Panc1 (cell line): ENCODE measurements around the gene WNT10A. TPM values are rescaled to one million over a fixed set of nuclear protein-coding genes. Genes with fewer than 3 reads are reported as not detected.

Experiments
- ATAC-seq: fragments of 200-7000 bp; cut with Tn5 transposase; 2 replicates; pipeline ENCODE4 v1.9.1; 2020; ENCODE audit warnings: mild to moderate bottlenecking, moderate library complexity
- Bru-seq: library from RNA; stranded (reverse); fragments of 400-500 nt; gene quantifications from one replicate; lab custom pipeline; 2021; lab: Mats Ljungman, UMichigan
- BruChase-seq, 2 experiments: library from RNA; stranded (reverse); fragments of 400-500 nt; gene quantifications; one replicate each; lab custom pipeline; 2021; lab: Mats Ljungman, UMichigan
- BruUV-seq: library from RNA; stranded (reverse); fragments of 400-500 nt; replicated peaks from 2 replicates; lab custom pipeline; 2021; lab: Mats Ljungman, UMichigan
- CTCF ChIA-PET: fragments of 300-600 bp; sonication (Branson Sonifier 250); formaldehyde crosslinking; loops from one replicate; lab custom pipeline; 2022; ENCODE audit warnings: antibody characterized with exemption; lab: Charles Lee
- POLR2A ChIA-PET: fragments of 300-600 bp; sonication (Branson Sonifier 250); formaldehyde crosslinking; loops from one replicate; lab custom pipeline; 2022; ENCODE audit warnings: antibody characterized with exemption; lab: Charles Lee
- DNase-seq: peaks from one replicate; pipeline ENCODE4 v3.0.0-alpha.2; 2010; ENCODE audit warnings: low read depth, low spot score
- H3K27ac ChIP-seq: 2 replicates; pipeline ENCODE4 v1.5.1; 2011; ENCODE audit warnings: mild to moderate bottlenecking, low read length, inconsistent platforms
- H3K27me3 ChIP-seq: fragments of 200-500 bp; sonication (Bioruptor generic); 2 replicates; pipeline ENCODE4 v1.6.0; 2014; ENCODE audit warnings: low read length, inconsistent platforms; ENCODE audit not compliant: control insufficient read depth, insufficient read depth
- H3K36me3 ChIP-seq: fragments of 200-500 bp; sonication (Bioruptor generic); 2 replicates; pipeline ENCODE4 v1.5.1; 2014; ENCODE audit warnings: inconsistent platforms, mild to moderate bottlenecking, low read length, moderate library complexity; ENCODE audit not compliant: control insufficient read depth, insufficient read depth
- H3K4me1 ChIP-seq: 2 replicates; pipeline ENCODE4 v1.5.1; 2011; ENCODE audit warnings: inconsistent platforms, mild to moderate bottlenecking, low read length, moderate library complexity; ENCODE audit not compliant: control insufficient read depth, insufficient read depth
- H3K4me3 ChIP-seq, 2 experiments: 2 replicates each; pipeline ENCODE4 v1.5.1; 2011 to 2012; ENCODE audit warnings: low read depth in 2 of 2, low read length in 2 of 2, mild to moderate bottlenecking in 2 of 2, inconsistent platforms in 1 of 2, moderate library complexity in 1 of 2
- H3K9me3 ChIP-seq: fragments of 200-500 bp; sonication (Bioruptor generic); 2 replicates; pipeline ENCODE4 v1.5.1; 2014; ENCODE audit warnings: low read depth, mild to moderate bottlenecking, inconsistent platforms, low read length, moderate library complexity; ENCODE audit not compliant: control insufficient read depth, insufficient read depth
- POLR2AphosphoS5 ChIP-seq: IDR thresholded peaks from 2 replicates; pipeline ENCODE4 v1.6.1; 2012; ENCODE audit warnings: mild to moderate bottlenecking, low read depth, low read length, moderate library complexity
- SIN3A ChIP-seq: IDR thresholded peaks from 2 replicates; pipeline ENCODE4 v1.6.1; 2012; ENCODE audit warnings: low read depth, mild to moderate bottlenecking, low read length, moderate library complexity, borderline replicate concordance; ENCODE audit not compliant: insufficient read depth
- TCF7L2 ChIP-seq: IDR thresholded peaks from 2 replicates; pipeline ENCODE4 v1.6.1; 2011; ENCODE audit warnings: mild to moderate bottlenecking, low read depth, low read length, inconsistent platforms
- in situ Hi-C: cut with HindIII; loops from 2 replicates; pipeline ENCODE4 v1.10.0; 2016; ENCODE audit warnings: low sequenced_read_pairs, low pct_unique_long_range_greater_than_20kb
- intact Hi-C: fragments of 100-400 bp; cut with micrococcal nuclease; formaldehyde crosslinking; loops from one replicate; pipeline ENCODE4 v1.10.0; 2022; ENCODE audit not compliant: unreplicated experiment
- long read RNA-seq: library from polyadenylated mRNA; unstranded; transcript quantifications from one replicate; pipeline ENCODE4 v2.0.0, GENCODE V29; 2021; ENCODE audit not compliant: unreplicated experiment
- polyA plus RNA-seq: library from polyadenylated mRNA; unstranded; fragments of >200 nt; gene quantifications from one replicate; pipeline ENCODE4 v1.2.1, GENCODE V29; 2012; ENCODE audit warnings: missing spikeins; ENCODE audit not compliant: insufficient read length
- total RNA-seq: library from RNA; stranded (reverse); gene quantifications from one replicate; pipeline ENCODE4 v1.2.1, GENCODE V29; 2021; ENCODE audit not compliant: unreplicated experiment
- TF ChIP-seq, protein P1 (sequence below), 2 experiments: IDR thresholded peaks; 2 replicates each; pipeline ENCODE4 v1.6.1; 2011 to 2012; ENCODE audit warnings: low read depth in 2 of 2, control low read depth in 1 of 2, low read length in 1 of 2, mild to moderate bottlenecking in 1 of 2, moderate library complexity in 1 of 2; ENCODE audit not compliant: insufficient read depth in 1 of 2
- TF ChIP-seq, protein P2 (sequence below): fragments of 450-650 bp; IDR thresholded peaks from 2 replicates; pipeline ENCODE4 v1.5.1; 2017; ENCODE audit warnings: mild to moderate bottlenecking

The WNT10A gene
- total RNA-seq = 9.2 TPM
- polyA plus RNA-seq = 8.6 TPM
- percentile 40 among the genes with signal in this experiment for Bru-seq, nascent RNA
- percentile 44 among the genes with signal in this experiment for BruChase-seq, experiment 1, labeled RNA remaining after a 2-hour chase
- percentile 44 among the genes with signal in this experiment for BruChase-seq, experiment 2, labeled RNA remaining after a 6-hour chase
- long read RNA-seq, transcript WNT10A-201 (4 exons, 2,547 nt) = major isoform, 13 of 21 reads
- long read RNA-seq, partial matches to known transcripts = 6 of 21 reads
- long read RNA-seq, other reads (novel, unspliced or antisense) = 2 of 21 reads

DNA sequence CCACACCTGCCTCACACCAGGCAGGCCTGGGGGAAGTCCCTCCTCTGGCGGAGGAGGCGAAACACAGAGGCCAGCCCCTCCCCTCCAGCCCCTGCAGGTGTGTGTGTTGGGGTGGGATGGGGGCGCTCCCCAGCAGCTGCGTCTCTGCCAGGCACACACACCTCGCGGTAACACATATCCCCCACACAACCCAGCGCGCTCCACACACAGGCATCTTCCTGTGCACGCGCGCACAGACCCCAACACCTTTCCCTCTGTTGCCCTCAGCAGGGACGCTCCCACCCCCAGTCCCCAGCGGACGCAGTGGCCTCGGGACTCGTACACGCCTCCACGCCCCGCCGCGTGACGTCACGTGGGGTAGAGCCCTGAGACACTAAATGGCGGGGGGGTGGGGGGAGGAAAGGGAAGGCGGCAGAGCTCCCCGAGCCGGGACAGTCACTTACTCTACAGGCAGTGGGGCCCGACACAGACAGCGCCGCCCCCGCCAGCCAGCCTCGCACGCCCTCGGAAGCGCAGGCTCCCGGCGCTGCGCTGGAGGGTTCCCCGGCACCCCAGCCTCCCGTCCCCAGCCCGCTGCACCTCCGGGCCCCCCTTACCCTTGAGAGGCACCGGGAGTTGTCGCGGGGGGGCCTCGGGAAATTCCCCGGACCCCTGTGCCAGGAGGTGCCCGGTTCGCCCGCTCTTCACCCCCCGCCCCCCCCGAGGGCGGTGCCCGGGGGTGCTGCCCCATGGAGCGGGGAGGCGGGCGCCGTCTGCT, at the start of gene WNT10A:
Gene WNT10A, plus strand, starts transcription at position 751 of the 757 bp plus-strand sequence. CDS start 144 bp downstream, outside the sequence.
- Histone ChIP-seq H3K36me3 (no peaks in the 10 kb centered on the region), H3K27ac (no peak within 1 kb of the TSS), H3K27me3 (no peaks in the 10 kb centered on the region), H3K9me3 (no peaks in the 10 kb centered on the region), H3K4me3 (peak within 1 kb of the TSS; percentile 35 to 48), H3K4me1 (peaks cover 28% of the 10 kb centered on the region)
- ATAC-seq = peak; percentile 51
- in situ Hi-C loops = no loop called here
- TF ChIP-seq POLR2AphosphoS5 = no peak
- TF ChIP-seq, protein P1, sequence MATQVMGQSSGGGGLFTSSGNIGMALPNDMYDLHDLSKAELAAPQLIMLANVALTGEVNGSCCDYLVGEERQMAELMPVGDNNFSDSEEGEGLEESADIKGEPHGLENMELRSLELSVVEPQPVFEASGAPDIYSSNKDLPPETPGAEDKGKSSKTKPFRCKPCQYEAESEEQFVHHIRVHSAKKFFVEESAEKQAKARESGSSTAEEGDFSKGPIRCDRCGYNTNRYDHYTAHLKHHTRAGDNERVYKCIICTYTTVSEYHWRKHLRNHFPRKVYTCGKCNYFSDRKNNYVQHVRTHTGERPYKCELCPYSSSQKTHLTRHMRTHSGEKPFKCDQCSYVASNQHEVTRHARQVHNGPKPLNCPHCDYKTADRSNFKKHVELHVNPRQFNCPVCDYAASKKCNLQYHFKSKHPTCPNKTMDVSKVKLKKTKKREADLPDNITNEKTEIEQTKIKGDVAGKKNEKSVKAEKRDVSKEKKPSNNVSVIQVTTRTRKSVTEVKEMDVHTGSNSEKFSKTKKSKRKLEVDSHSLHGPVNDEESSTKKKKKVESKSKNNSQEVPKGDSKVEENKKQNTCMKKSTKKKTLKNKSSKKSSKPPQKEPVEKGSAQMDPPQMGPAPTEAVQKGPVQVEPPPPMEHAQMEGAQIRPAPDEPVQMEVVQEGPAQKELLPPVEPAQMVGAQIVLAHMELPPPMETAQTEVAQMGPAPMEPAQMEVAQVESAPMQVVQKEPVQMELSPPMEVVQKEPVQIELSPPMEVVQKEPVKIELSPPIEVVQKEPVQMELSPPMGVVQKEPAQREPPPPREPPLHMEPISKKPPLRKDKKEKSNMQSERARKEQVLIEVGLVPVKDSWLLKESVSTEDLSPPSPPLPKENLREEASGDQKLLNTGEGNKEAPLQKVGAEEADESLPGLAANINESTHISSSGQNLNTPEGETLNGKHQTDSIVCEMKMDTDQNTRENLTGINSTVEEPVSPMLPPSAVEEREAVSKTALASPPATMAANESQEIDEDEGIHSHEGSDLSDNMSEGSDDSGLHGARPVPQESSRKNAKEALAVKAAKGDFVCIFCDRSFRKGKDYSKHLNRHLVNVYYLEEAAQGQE (IDR thresholded peaks at IDR 0.05; ENCODE audit: insufficient read depth in 1 of 2, low read depth in 2 of 2, low read length in 1 of 2) = no peak
- TF ChIP-seq, protein P2, sequence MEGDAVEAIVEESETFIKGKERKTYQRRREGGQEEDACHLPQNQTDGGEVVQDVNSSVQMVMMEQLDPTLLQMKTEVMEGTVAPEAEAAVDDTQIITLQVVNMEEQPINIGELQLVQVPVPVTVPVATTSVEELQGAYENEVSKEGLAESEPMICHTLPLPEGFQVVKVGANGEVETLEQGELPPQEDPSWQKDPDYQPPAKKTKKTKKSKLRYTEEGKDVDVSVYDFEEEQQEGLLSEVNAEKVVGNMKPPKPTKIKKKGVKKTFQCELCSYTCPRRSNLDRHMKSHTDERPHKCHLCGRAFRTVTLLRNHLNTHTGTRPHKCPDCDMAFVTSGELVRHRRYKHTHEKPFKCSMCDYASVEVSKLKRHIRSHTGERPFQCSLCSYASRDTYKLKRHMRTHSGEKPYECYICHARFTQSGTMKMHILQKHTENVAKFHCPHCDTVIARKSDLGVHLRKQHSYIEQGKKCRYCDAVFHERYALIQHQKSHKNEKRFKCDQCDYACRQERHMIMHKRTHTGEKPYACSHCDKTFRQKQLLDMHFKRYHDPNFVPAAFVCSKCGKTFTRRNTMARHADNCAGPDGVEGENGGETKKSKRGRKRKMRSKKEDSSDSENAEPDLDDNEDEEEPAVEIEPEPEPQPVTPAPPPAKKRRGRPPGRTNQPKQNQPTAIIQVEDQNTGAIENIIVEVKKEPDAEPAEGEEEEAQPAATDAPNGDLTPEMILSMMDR = no peak
- TF ChIP-seq SIN3A = no peak
- TF ChIP-seq TCF7L2 = no peak
- DNase-seq = no peak
- BruUV-seq = no TSS peak
- POLR2A ChIA-PET = interaction anchor here (0.6 to 0.7 kb wide), 2 partner anchors 11 to 222 kb away, joined by 5 to 10 read pairs; no protein-coding TSS in a partner anchor
- intact Hi-C loops = no loop called here
- CTCF ChIA-PET = interaction anchor here (0.7 kb wide), 2 partner anchors 151 to 157 kb away, joined by 3 to 5 read pairs; no protein-coding TSS in a partner anchor

DNA sequence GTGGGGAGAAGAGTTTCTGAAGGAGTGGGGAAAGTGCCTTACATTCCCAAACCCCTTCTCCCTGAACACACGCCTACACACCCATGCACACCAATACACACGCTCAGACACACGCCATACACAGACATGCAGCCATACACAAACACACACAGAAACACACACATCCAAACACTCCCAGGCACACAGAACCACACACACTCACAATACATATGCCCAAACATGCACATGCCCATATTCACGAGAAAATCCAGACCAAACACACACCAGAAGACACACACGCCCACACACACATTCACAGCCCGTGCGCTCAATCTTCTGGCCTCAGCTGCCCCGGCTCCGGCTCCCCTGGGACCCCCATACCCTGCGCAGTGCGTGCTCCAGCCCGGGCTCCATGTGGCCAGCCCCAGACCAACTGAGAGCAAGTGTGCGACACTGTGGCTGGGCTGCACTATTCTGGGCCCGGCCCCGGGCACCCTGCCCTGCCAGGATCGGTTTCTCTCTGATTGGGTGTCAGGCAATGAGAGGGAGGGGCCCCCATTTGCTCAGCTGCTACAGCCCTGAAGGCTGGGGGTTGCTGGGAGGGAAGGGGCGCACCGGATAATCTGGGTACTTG, 49.2 kb upstream of the WNT10A start, which contains the start of gene PRKAG3:
Gene PRKAG3, minus strand, starts transcription at position 426 of the 613 bp plus-strand sequence.
- Histone ChIP-seq H3K36me3 (no peaks in the 10 kb centered on the region), H3K4me3 (no peak within 1 kb of the TSS), H3K27me3 (peaks cover 2% of the 10 kb centered on the region; the same call in 1 of the 2 replicates), H3K9me3 (no peaks in the 10 kb centered on the region), H3K4me1 (peaks cover 6% of the 10 kb centered on the region; the same call in 1 of the 2 replicates), H3K27ac (no peak within 1 kb of the TSS)
- ChIA-PET CTCF (no interaction called here), POLR2A (no interaction called here)
- BruUV-seq = no TSS peak
- in situ Hi-C loops (no loop called here), intact Hi-C loops (no loop called here)
- TF ChIP-seq, protein P2 = no peak
- TF ChIP-seq SIN3A = no peak
- TF ChIP-seq, protein P1 (IDR thresholded peaks at IDR 0.05; ENCODE audit: insufficient read depth in 1 of 2, low read depth in 2 of 2, low read length in 1 of 2) = no peak
- no peak for TF ChIP-seq POLR2AphosphoS5
- TF ChIP-seq TCF7L2 = no peak
- no peak for DNase-seq
- no peak for ATAC-seq
